ENCODE data around the gene CROT. TPM values are rescaled to one million over a fixed set of nuclear protein-coding genes. Genes with fewer than 3 reads are reported as not detected.

The CROT gene
- total RNA-seq, 1 experiment from 2014 or later: 3.5 TPM

DNA sequence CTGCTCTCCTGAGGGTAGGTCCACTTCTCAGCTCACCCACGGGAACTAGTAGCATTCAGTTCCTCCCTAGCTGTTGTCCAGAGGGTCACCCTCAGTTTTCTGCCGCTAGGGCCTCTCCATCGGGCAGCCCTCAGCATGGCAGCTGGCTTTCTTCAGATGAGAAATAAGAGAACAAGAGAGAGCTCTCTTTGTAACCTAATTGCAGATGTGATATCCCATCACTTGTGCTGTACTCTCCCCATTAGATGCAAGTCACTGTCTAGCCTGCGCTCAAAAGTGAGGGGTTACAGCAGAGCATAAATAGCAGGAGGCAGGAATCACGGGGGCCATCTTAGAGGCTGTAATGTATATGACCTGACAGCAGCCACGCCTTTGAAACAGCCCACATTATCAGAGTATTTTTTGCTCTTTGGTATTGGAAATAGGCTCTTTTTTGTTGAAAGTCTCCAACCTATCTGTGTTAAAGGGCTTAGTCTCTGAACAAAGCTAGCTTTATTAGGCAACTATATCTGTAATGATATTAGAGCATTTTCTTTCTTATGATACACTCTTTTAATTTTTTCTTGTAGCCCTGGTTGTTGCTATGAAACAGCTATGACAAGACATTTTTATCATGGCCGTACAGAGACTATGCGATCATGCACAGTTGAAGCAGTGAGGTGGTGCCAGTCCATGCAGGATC is 45.7 kb downstream of the CROT start:
- ChIA-PET POLR2A (ENCODE audit: low non-redundant PET) (interaction anchor here (0.6 kb wide), 1 partner anchor 356 kb away, joined by 4 read pairs; no protein-coding TSS in a partner anchor), CTCF (no interaction called here)
- Histone ChIP-seq H3K9me3 (ENCODE audit: low read depth, low read length, poor library complexity, severe bottlenecking) (no peaks in the 10 kb centered on the region), H3K4me3 (ENCODE audit: low read depth, low read length, poor library complexity, severe bottlenecking) (no peak overlapping the region), H3K4me1 (ENCODE audit: insufficient read depth, low read length, poor library complexity, severe bottlenecking) (no peaks in the 10 kb centered on the region), H3K27ac (ENCODE audit: low read depth, low read length, poor library complexity, severe bottlenecking) (no peak overlapping the region), H3K27me3 (replicated peaks; ENCODE audit: insufficient read depth, low read depth, low read length, poor library complexity) (no peaks in the 10 kb centered on the region), H3K36me3 (ENCODE audit: insufficient read depth, low read length, poor library complexity, severe bottlenecking) (no peaks in the 10 kb centered on the region)
- no peak for DNase-seq (ENCODE audit: low spot score)
- no TSS peak for BruUV-seq (replicated peaks)
- intact Hi-C loops (cut with micrococcal nuclease; ENCODE audit: unreplicated experiment): no loop called here
- TF ChIP-seq CTCF (conservative IDR thresholded peaks at IDR 0.05; ENCODE audit: low read depth, low read length) (no peak), EZH2 (IDR thresholded peaks at IDR 0.05; ENCODE audit: borderline replicate concordance, low read depth, low read length, poor library complexity, severe bottlenecking) (no peak)

DNA sequence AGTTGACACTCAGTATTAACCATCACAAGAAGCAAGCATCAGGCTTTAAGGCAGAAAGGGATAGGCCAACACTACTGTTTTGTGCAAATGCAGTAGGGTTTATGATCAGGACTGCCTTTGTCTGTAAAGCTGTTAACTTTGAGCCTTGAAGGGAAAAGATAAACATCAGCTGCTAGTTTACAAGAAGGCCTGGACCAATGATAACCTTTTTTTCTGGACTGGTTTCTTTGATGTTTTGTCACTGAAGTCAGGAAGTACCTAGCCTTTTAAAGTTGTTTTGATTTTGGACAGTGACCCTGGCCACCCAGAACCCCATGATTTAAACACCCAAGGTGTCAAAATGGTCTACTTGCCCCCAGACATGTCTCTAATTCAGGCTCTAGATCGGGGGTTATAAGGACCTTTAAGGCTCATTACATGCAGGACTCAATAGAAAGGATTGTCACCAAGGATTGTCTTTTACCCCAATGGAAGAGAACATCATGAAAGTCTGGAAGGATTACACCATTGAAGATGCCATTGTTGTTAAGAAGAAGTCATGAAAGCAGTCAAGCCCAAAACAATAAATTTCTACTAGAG is 50.1 kb downstream of the CROT start:
- no peaks in the 10 kb centered on the region for H3K9me3 ChIP-seq (ENCODE audit: low read depth, low read length, poor library complexity, severe bottlenecking)
- no peak overlapping the region for H3K4me3 ChIP-seq (ENCODE audit: low read depth, low read length, poor library complexity, severe bottlenecking)
- no peaks in the 10 kb centered on the region for H3K27me3 ChIP-seq (replicated peaks; ENCODE audit: insufficient read depth, low read depth, low read length, poor library complexity)
- no peak for TF ChIP-seq EZH2 (IDR thresholded peaks at IDR 0.05; ENCODE audit: borderline replicate concordance, low read depth, low read length, poor library complexity, severe bottlenecking)
- TF ChIP-seq CTCF (conservative IDR thresholded peaks at IDR 0.05; ENCODE audit: low read depth, low read length): no peak
- intact Hi-C loops (cut with micrococcal nuclease; ENCODE audit: unreplicated experiment): no loop called here
- H3K27ac ChIP-seq (ENCODE audit: low read depth, low read length, poor library complexity, severe bottlenecking): no peak overlapping the region
- ChIA-PET CTCF (no interaction called here), POLR2A (ENCODE audit: low non-redundant PET) (no interaction called here)
- BruUV-seq (replicated peaks): no TSS peak
- no peaks in the 10 kb centered on the region for H3K36me3 ChIP-seq (ENCODE audit: insufficient read depth, low read length, poor library complexity, severe bottlenecking)
- DNase-seq (ENCODE audit: low spot score): no peak
- no peaks in the 10 kb centered on the region for H3K4me1 ChIP-seq (ENCODE audit: insufficient read depth, low read length, poor library complexity, severe bottlenecking)

DNA sequence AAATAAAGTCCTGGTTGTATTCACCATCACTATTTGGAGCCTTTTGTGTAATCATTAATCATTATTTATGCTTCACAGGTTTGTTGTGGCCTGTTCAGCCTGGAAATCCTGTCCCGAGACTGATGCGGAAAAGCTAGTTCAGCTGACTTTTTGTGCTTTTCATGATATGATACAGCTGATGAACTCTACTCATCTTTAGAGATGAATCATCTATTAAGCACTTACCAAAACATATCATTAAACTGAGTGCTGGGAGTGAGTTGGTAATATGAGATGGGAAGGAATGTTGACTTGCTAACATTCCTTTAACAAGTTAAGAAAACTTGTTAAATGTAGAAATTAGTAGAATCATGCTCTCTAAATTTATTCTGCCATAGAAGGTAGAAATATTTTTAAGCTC is 53.0 kb downstream of the CROT start:
- H3K4me3 ChIP-seq (ENCODE audit: low read depth, low read length, poor library complexity, severe bottlenecking): no peak overlapping the region
- TF ChIP-seq CTCF (conservative IDR thresholded peaks at IDR 0.05; ENCODE audit: low read depth, low read length) (no peak), EZH2 (IDR thresholded peaks at IDR 0.05; ENCODE audit: borderline replicate concordance, low read depth, low read length, poor library complexity, severe bottlenecking) (no peak)
- POLR2A ChIA-PET (ENCODE audit: low non-redundant PET): no interaction called here
- no peaks in the 10 kb centered on the region for H3K36me3 ChIP-seq (ENCODE audit: insufficient read depth, low read length, poor library complexity, severe bottlenecking)
- no peaks in the 10 kb centered on the region for H3K4me1 ChIP-seq (ENCODE audit: insufficient read depth, low read length, poor library complexity, severe bottlenecking)
- CTCF ChIA-PET: no interaction called here
- no peak for DNase-seq (ENCODE audit: low spot score)
- no peaks in the 10 kb centered on the region for H3K27me3 ChIP-seq (replicated peaks; ENCODE audit: insufficient read depth, low read depth, low read length, poor library complexity)
- H3K27ac ChIP-seq (ENCODE audit: low read depth, low read length, poor library complexity, severe bottlenecking): no peak overlapping the region
- no TSS peak for BruUV-seq (replicated peaks)
- H3K9me3 ChIP-seq (ENCODE audit: low read depth, low read length, poor library complexity, severe bottlenecking): no peaks in the 10 kb centered on the region
- intact Hi-C loops (cut with micrococcal nuclease; ENCODE audit: unreplicated experiment): no loop called here
